ENCODE results near the gene MRPS7. TPM values are rescaled to one million over a fixed set of nuclear protein-coding genes. Genes with fewer than 3 reads are reported as not detected.

MRPS7 gene
- total and polyA plus RNA-seq, 10 of the 15 experiments (the other 5 are each of a cell fraction or from before 2014, with no cell fraction given), result 88.4 to 217 (median 109) TPM

GRCh38 chr17:75301049-75301448, 39.4 kb downstream of the MRPS7 start (continued):
- no peak for TF ChIP-seq ZNF24 (IDR thresholded peaks at IDR 0.05)

DNA sequence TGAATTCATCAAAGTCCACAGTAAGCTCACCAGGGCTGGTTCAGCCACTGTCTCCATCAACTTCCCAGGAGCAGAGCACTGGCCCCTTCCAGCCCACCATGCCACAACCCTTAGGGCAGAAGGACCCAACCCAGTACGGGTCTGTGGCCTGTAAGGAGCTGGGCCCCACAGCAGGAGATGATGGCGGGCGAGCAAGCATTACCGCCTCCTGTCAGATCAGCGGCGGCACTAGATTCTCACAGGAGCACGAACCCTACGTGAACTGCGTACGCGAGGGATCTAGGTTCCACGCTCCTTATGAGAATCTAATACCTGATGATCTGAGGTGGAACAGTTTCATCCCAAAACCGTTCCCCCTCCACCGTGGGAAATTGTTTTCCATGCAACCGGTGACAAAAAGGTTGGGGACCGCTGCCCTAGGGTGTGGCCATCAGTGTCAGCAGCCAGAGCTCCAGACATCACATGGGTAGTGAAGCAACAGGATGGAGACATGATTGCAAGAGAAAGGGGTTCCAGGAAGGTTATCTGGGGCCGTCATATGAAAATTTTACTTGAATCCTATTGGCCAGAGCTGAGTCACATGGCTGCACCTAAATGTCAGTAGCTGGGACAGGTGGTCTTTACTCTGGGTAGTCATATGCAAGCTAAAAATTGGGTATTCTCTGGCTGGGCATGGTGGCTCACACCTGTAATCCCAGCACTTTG, 40.0 kb downstream of the MRPS7 start:
- no TSS peak for BruUV-seq (replicated peaks)
- no peak for ATAC-seq
- no peak for DNase-seq (ENCODE audit: low read depth, low spot score)
- TF ChIP-seq STAT1 (conservative IDR thresholded peaks at IDR 0.05) (no peak), CHD1 (IDR thresholded peaks at IDR 0.05; ENCODE audit: low read depth, low read length) (no peak), CEBPB (IDR thresholded peaks at IDR 0.05; ENCODE audit: borderline replicate concordance in 1 of 2, low read depth in 2 of 2, low read length in 2 of 2) (no peak), ATF3 (IDR thresholded peaks at IDR 0.05; ENCODE audit: borderline replicate concordance, extremely low read depth, low read depth, low read length) (no peak), TARDBP (IDR thresholded peaks at IDR 0.05; ENCODE audit: borderline replicate concordance) (no peak), IKZF1 (conservative IDR thresholded peaks at IDR 0.05) (no peak), BCL11A (IDR thresholded peaks at IDR 0.05; ENCODE audit: low read depth, low read length) (no peak), ETV6 (conservative IDR thresholded peaks at IDR 0.05 in 1 of 2, IDR thresholded peaks at IDR 0.05 in 1 of 2; ENCODE audit: borderline replicate concordance in 1 of 2, low read depth in 1 of 2) (no peak), SUZ12 (IDR thresholded peaks at IDR 0.05; ENCODE audit: unreplicated experiment) (no peak), TAF1 (IDR thresholded peaks at IDR 0.05; ENCODE audit: borderline replicate concordance, low read depth, low read length) (no peak), TBL1XR1 (IDR thresholded peaks at IDR 0.05; ENCODE audit: low read depth, low read length) (no peak), SMAD1 (IDR thresholded peaks at IDR 0.05; ENCODE audit: low read depth, partially characterized antibody) (no peak), ZBTB33 (IDR thresholded peaks at IDR 0.05) (no peak)
- no peaks in the 10 kb centered on the region; the same call in 1 of the 2 replicates for H3K79me2 ChIP-seq (ENCODE audit: control insufficient read depth, insufficient read depth, low read length)
- no peaks in the 10 kb centered on the region for H4K20me1 ChIP-seq (ENCODE audit: control insufficient read depth, insufficient read depth)
- ChIA-PET SMC1A (ENCODE audit: uncharacterized antibody, unreplicated experiment) (interaction anchor here (13.6 kb wide), 1 partner anchor 15 kb away, joined by 243 read pairs; no protein-coding TSS in a partner anchor), RAD21 (ENCODE audit: unreplicated experiment) (interaction anchor here (1.1 kb wide), 1 partner anchor 12 kb away, joined by 3 read pairs; the partner anchor contains the start of gene SLC25A19), CTCF (no interaction called here), POLR2A (interaction anchor here (0.5 to 14.5 kb wide), 4 partner anchors 16 to 198 kb away, joined by 4 to 255 read pairs (median 5); no protein-coding TSS in a partner anchor)
- FAIRE-seq, result no peak
- H3K9me3 ChIP-seq (replicated peaks; ENCODE audit: control insufficient read depth, insufficient read depth, low read length), result no peaks in the 10 kb centered on the region
- no peaks in the 10 kb centered on the region for H3K36me3 ChIP-seq (ENCODE audit: control insufficient read depth in 2 of 2, insufficient read depth in 2 of 2, low read length in 1 of 2)
- no peak overlapping the region for H3K27ac ChIP-seq (ENCODE audit: control insufficient read depth, insufficient read depth)
- H3K27me3 ChIP-seq (replicated peaks in 1 of 2; ENCODE audit: control insufficient read depth in 2 of 2, insufficient read depth in 2 of 2, low read length in 1 of 2), result no peaks in the 10 kb centered on the region
- 91% methylated on average over 17 of the region's 17 CpGs for WGBS (ENCODE audit: insufficient coverage, insufficient replicate concordance, low lambda C conversion rate, missing lambda C conversion rate)
- peaks cover 20% of the 10 kb centered on the region for H3K4me1 ChIP-seq (ENCODE audit: control insufficient read depth, insufficient read depth, low read length)
- H3K4me3 ChIP-seq, result no peak overlapping the region
- in situ Hi-C loops (cut with MboI) (no loop called here), intact Hi-C loops (cut with micrococcal nuclease; ENCODE audit: unreplicated experiment) (no loop called here)
- no peak overlapping the region for H2AFZ ChIP-seq (ENCODE audit: control insufficient read depth, low read depth, low read length)
- no peak overlapping the region for H3K4me2 ChIP-seq (ENCODE audit: control insufficient read depth, insufficient read depth)
- H3K9ac ChIP-seq (ENCODE audit: control insufficient read depth, insufficient read depth, low read length), result no peak overlapping the region
